ENCODE data around the gene SYS1. TPM values are rescaled to one million over a fixed set of nuclear protein-coding genes. Genes with fewer than 3 reads are reported as not detected.

SYS1 gene
- polyA plus RNA-seq, 1 of the 3 experiments (the other 2 are of a cell fraction) = 26.5 TPM

DNA sequence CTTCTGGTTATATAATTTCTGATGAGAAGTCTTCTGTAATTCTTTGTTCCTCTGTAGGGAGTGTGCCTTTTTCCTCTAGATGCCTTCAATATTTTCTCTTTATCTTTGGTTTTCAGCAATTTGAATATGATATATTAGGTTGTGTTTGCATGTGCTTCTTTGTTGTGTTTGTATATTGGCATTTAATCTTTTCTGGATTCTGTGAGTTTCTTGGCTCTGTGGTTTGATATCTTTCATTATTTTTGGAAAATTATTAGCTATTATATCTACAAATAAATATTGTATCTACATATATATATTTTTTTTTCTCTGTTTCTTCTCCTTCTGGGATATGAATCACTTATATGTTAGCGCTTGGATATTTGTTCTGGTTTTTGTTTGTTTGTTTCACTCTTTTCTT, 36.1 kb downstream of the SYS1 start:
- Histone ChIP-seq H3F3A (replicated peaks; ENCODE audit: insufficient read depth) (peaks cover 5% of the 10 kb centered on the region), H3K9me2 (no peaks in the 10 kb centered on the region), H3K27ac (ENCODE audit: low read depth in 2 of 2, low read length in 1 of 2) (no peak overlapping the region), H2AFZ (ENCODE audit: low read depth) (no peak overlapping the region), H3K4me3 (ENCODE audit: low read depth in 2 of 2, low read length in 1 of 2) (no peak overlapping the region), H3K4me1 (ENCODE audit: control insufficient read depth in 1 of 2, insufficient read depth in 2 of 2, low read depth in 1 of 2, low read length in 1 of 2) (no peaks in the 10 kb centered on the region), H4K20me1 (ENCODE audit: insufficient read depth) (no peaks in the 10 kb centered on the region), H3K4me2 (no peak overlapping the region), H3K9me3 (0 out of 2 replicates have a peak, but pooled peaks cover 5% of the 10 kb centered on the region), H3K27me3 (ENCODE audit: insufficient read depth) (no peaks in the 10 kb centered on the region), H3K79me2 (ENCODE audit: insufficient read depth) (no peaks in the 10 kb centered on the region), H3K36me3 (replicated peaks in 1 of 2; ENCODE audit: control insufficient read depth in 1 of 2, insufficient read depth in 2 of 2, low read length in 1 of 2) (peaks cover 0 to 10% of the 10 kb centered on the region in 2 experiments), H3K9ac (no peak overlapping the region)
- WGBS (ENCODE audit: low lambda C conversion rate) = 100% methylated on average over 1 of the region's 1 CpG
- POLR2A ChIA-PET = no interaction called here
- CTCF ChIA-PET = no interaction called here
- DNase-seq = no peak
- TF ChIP-seq SIN3A (IDR thresholded peaks at IDR 0.05; ENCODE audit: borderline replicate concordance, low read depth, low read length) (no peak), FOXM1 (IDR thresholded peaks at IDR 0.05; ENCODE audit: low read depth) (no peak), NRF1 (IDR thresholded peaks at IDR 0.05; ENCODE audit: low read depth, low read length) (no peak)
- TF ChIP-seq, protein P1, sequence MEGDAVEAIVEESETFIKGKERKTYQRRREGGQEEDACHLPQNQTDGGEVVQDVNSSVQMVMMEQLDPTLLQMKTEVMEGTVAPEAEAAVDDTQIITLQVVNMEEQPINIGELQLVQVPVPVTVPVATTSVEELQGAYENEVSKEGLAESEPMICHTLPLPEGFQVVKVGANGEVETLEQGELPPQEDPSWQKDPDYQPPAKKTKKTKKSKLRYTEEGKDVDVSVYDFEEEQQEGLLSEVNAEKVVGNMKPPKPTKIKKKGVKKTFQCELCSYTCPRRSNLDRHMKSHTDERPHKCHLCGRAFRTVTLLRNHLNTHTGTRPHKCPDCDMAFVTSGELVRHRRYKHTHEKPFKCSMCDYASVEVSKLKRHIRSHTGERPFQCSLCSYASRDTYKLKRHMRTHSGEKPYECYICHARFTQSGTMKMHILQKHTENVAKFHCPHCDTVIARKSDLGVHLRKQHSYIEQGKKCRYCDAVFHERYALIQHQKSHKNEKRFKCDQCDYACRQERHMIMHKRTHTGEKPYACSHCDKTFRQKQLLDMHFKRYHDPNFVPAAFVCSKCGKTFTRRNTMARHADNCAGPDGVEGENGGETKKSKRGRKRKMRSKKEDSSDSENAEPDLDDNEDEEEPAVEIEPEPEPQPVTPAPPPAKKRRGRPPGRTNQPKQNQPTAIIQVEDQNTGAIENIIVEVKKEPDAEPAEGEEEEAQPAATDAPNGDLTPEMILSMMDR (IDR thresholded peaks at IDR 0.05) = no peak

DNA sequence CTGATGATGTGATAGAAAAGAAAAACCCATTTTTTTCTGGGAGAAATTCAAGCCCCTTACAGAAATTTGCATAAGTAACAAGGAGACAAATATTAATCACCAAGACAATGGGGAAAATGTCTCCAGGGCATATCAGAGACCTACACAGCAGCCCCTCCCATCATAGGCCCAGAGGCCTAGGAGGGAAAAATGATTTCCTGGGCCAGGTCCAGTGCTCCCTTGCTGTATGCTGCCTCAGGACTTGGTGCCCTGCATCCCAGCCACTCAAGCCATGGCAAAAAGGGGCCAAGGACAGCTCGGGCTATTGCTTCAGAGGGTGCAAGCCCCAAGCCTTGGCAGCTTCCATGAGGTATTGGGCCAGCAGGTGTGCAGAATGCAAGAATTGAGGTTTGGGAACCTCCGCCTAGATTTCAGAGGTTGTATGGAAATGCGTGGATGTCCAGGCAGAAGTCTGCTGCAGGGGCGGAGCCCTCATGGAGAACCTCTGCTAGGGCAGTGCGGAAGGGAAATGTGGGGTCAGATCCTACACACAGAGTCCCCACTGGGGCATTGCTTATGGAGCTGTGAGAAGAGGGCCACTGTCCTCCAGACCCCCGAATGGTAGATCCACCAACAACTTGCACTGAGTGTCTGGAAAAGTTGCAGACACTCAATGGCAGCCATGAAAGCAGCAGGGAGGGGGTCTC, 37.5 kb downstream of the SYS1 start:
- Histone ChIP-seq H3K9me3 (0 out of 2 replicates have a peak, but pooled peaks cover 5% of the 10 kb centered on the region), H3K9me2 (no peaks in the 10 kb centered on the region), H3K4me3 (ENCODE audit: low read depth in 2 of 2, low read length in 1 of 2) (no peak overlapping the region), H3K9ac (no peak overlapping the region), H2AFZ (ENCODE audit: low read depth) (no peak overlapping the region), H3K4me2 (no peak overlapping the region), H3K27ac (ENCODE audit: low read depth in 2 of 2, low read length in 1 of 2) (no peak overlapping the region), H3F3A (replicated peaks; ENCODE audit: insufficient read depth) (peaks cover 5% of the 10 kb centered on the region), H3K27me3 (ENCODE audit: insufficient read depth) (no peaks in the 10 kb centered on the region), H4K20me1 (ENCODE audit: insufficient read depth) (no peaks in the 10 kb centered on the region), H3K36me3 (replicated peaks in 1 of 2; ENCODE audit: control insufficient read depth in 1 of 2, insufficient read depth in 2 of 2, low read length in 1 of 2) (peaks cover 0 to 10% of the 10 kb centered on the region in 2 experiments), H3K4me1 (ENCODE audit: control insufficient read depth in 1 of 2, insufficient read depth in 2 of 2, low read depth in 1 of 2, low read length in 1 of 2) (peaks cover 0 to 2% of the 10 kb centered on the region in 2 experiments; a peak in 1 of 4 replicates), H3K79me2 (ENCODE audit: insufficient read depth) (no peaks in the 10 kb centered on the region)
- POLR2A ChIA-PET = no interaction called here
- CTCF ChIA-PET = no interaction called here
- WGBS (ENCODE audit: low lambda C conversion rate) = 75% methylated on average over 6 of the region's 6 CpGs
- DNase-seq = no peak
- TF ChIP-seq EP300 (IDR thresholded peaks at IDR 0.05; ENCODE audit: borderline replicate concordance in 1 of 2, low read depth in 1 of 2, low read length in 1 of 2) = no peak
- TF ChIP-seq, protein P2, sequence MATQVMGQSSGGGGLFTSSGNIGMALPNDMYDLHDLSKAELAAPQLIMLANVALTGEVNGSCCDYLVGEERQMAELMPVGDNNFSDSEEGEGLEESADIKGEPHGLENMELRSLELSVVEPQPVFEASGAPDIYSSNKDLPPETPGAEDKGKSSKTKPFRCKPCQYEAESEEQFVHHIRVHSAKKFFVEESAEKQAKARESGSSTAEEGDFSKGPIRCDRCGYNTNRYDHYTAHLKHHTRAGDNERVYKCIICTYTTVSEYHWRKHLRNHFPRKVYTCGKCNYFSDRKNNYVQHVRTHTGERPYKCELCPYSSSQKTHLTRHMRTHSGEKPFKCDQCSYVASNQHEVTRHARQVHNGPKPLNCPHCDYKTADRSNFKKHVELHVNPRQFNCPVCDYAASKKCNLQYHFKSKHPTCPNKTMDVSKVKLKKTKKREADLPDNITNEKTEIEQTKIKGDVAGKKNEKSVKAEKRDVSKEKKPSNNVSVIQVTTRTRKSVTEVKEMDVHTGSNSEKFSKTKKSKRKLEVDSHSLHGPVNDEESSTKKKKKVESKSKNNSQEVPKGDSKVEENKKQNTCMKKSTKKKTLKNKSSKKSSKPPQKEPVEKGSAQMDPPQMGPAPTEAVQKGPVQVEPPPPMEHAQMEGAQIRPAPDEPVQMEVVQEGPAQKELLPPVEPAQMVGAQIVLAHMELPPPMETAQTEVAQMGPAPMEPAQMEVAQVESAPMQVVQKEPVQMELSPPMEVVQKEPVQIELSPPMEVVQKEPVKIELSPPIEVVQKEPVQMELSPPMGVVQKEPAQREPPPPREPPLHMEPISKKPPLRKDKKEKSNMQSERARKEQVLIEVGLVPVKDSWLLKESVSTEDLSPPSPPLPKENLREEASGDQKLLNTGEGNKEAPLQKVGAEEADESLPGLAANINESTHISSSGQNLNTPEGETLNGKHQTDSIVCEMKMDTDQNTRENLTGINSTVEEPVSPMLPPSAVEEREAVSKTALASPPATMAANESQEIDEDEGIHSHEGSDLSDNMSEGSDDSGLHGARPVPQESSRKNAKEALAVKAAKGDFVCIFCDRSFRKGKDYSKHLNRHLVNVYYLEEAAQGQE (IDR thresholded peaks at IDR 0.05; ENCODE audit: low read depth, low read length) = no peak
